ENCODE measurements around the gene HEXIM1.

The HEXIM1 gene

DNA sequence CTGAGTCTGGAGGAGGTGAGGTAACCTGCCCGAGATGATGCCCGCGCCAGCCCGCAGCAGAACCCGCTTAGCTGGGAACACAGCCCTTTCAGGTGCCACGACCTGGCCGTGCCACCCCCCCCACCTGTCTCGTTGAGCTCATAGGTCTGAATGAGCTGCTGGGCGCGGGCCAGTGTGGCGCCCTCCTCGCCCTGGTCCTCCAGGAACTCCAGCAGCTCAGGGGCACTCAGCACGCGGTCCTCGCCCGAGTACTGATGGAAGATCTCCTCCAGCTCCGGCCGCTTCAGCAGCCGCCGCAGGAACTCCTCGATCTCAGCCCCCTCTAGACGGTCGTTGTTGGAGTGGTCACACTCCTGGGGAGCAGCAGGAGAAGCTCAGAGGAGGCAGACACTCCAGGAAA, 29.6 kb upstream of the HEXIM1 start:
- no peaks in the 10 kb centered on the region for H3K9me3 ChIP-seq
- intact Hi-C loops (cut with DNase I; ENCODE audit: low total_unique reads): no loop called here
- no peak overlapping the region for H3K27ac ChIP-seq
- no peaks in the 10 kb centered on the region for H3K27me3 ChIP-seq
- H3K36me3 ChIP-seq: peaks cover 27 to 74% (median 63%) of the 10 kb centered on the region in 3 donors
- H3K4me1 ChIP-seq: peaks cover 0 to 28% (median 11%) of the 10 kb centered on the region in 4 donors
- no peak for DNase-seq
- TF ChIP-seq, protein P1, sequence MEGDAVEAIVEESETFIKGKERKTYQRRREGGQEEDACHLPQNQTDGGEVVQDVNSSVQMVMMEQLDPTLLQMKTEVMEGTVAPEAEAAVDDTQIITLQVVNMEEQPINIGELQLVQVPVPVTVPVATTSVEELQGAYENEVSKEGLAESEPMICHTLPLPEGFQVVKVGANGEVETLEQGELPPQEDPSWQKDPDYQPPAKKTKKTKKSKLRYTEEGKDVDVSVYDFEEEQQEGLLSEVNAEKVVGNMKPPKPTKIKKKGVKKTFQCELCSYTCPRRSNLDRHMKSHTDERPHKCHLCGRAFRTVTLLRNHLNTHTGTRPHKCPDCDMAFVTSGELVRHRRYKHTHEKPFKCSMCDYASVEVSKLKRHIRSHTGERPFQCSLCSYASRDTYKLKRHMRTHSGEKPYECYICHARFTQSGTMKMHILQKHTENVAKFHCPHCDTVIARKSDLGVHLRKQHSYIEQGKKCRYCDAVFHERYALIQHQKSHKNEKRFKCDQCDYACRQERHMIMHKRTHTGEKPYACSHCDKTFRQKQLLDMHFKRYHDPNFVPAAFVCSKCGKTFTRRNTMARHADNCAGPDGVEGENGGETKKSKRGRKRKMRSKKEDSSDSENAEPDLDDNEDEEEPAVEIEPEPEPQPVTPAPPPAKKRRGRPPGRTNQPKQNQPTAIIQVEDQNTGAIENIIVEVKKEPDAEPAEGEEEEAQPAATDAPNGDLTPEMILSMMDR (IDR thresholded peaks at IDR 0.05): no peak
- no peak overlapping the region for H3K4me3 ChIP-seq

DNA sequence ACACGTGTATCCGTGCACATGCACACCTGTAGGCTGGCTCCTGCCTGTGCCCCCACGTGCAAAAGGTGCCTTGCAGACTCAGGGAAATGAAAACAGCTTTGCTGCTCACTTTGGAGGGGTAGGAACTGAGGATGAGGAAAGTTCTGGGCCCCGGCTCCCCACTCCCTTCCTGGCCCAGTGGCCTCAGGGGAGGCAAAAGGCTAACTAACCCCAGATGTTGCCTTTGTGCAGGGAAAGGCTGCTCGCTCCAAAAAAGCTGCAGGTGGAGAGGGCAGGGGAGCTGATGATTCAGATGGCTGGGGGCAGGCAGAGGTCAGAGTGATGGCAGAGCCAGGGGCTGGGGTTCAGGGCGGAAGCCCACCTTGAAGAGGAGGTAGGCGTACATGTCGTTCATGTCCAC, 28.3 kb upstream of the HEXIM1 start:
- TF ChIP-seq, protein P1 (IDR thresholded peaks at IDR 0.05): no peak
- intact Hi-C loops (cut with DNase I; ENCODE audit: low total_unique reads): no loop called here
- Histone ChIP-seq H3K9me3 (no peaks in the 10 kb centered on the region), H3K36me3 (peaks cover 27 to 62% (median 50%) of the 10 kb centered on the region in 3 donors), H3K27me3 (no peaks in the 10 kb centered on the region), H3K4me1 (peaks cover 0 to 39% (median 24%) of the 10 kb centered on the region in 4 donors), H3K4me3 (no peak overlapping the region), H3K27ac (no peak overlapping the region)
- no peak for DNase-seq

DNA sequence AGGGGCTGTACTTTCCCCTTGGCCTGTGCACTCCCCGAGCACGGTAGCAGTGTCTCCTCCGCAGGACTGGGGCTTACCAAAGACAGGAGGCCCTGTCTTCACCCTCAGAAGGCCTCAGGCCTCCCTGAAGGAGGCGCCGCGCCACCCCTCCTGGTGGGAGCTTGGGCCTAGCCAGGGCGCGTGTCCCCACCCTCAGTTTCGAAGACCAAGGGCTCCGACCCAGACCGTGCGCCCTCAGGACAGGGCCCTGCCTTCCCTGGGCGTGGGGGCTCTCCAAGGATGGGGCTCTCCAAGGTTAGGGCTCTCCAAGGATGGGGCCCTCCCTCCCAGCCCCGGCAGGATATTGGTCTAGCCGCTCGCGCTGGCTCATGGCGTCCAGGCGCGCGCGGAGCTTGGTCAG, 27.7 kb upstream of the HEXIM1 start:
- Histone ChIP-seq H3K4me3 (no peak overlapping the region), H3K27me3 (no peaks in the 10 kb centered on the region), H3K27ac (no peak overlapping the region), H3K4me1 (peaks cover 0 to 44% (median 24%) of the 10 kb centered on the region in 4 donors), H3K36me3 (peaks cover 27 to 56% (median 44%) of the 10 kb centered on the region in 3 donors), H3K9me3 (no peaks in the 10 kb centered on the region)
- DNase-seq: no peak
- intact Hi-C loops (cut with DNase I; ENCODE audit: low total_unique reads): no loop called here
- TF ChIP-seq, protein P1 (IDR thresholded peaks at IDR 0.05): no peak

DNA sequence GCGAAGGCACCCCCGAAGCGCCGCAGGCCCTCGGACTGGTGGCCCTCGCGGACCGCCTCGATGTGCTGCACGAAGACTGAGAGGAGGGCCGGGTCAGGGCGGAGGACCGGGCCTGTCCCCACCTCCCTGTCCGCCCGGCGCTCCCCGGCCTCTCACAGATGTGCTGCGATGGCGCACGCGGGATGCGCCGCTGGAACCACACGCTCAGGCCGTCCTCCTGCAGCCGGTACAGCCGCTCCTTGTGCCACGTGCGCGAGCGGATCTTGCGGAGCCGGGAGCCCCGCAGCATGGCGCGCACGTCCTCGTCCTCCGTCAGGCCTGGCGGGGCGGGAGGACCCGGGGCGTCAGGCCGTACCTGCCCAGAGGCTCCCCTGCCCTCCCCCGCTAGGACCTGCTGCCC, 27.2 kb upstream of the HEXIM1 start:
- TF ChIP-seq, protein P1 (IDR thresholded peaks at IDR 0.05): no peak
- Histone ChIP-seq H3K4me1 (peaks cover 0 to 44% (median 24%) of the 10 kb centered on the region in 4 donors), H3K36me3 (peaks cover 24 to 51% (median 41%) of the 10 kb centered on the region in 3 donors), H3K4me3 (no peak overlapping the region), H3K27ac (no peak overlapping the region), H3K27me3 (no peaks in the 10 kb centered on the region), H3K9me3 (no peaks in the 10 kb centered on the region)
- DNase-seq: no peak
- intact Hi-C loops (cut with DNase I; ENCODE audit: low total_unique reads): no loop called here

DNA sequence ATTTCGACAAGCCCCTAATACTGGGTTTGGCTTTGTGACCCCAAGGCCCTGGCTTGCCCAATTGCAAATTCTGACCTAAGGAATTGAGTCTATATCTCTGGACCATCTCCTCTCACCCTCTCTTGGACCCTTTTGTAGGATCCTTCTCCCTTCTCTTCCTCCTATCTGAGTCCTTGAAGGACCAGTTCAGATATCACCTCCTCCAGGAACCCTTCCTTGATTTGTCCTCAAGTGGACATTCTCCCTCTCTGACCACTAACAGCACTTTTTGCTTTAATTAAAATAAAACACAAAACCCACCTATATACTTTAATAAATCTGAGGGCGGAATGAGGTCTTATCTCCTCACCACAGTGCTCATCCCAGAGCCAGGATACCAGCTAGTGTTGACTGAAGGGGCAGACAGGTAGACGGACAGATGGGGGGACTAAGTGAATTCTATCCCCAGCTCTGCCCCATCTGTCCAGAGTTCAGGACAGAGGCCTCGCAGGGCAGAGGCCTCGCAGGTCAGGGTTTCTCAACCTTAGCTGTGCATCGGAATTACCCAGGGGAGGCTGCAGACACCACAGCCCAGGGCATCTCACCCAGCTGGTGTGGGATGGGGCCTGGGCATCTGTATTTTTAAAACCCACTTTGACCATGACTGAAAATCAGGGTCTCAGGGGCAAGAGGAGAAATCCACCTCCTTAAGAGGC, 25.1 kb upstream of the HEXIM1 start:
- Histone ChIP-seq H3K36me3 (peaks cover 10 to 31% (median 25%) of the 10 kb centered on the region in 3 donors), H3K4me1 (peaks cover 0 to 63% (median 38%) of the 10 kb centered on the region in 4 donors), H3K4me3 (no peak overlapping the region), H3K27ac (peak overlapping the region; percentile 61 to 67), H3K27me3 (no peaks in the 10 kb centered on the region), H3K9me3 (no peaks in the 10 kb centered on the region)
- intact Hi-C loops (cut with DNase I; ENCODE audit: low total_unique reads): no loop called here
- TF ChIP-seq, protein P1 (IDR thresholded peaks at IDR 0.05): no peak
- DNase-seq: no peak
